GM12878 (cell line): ENCODE measurements around the gene SBF2.

Experiments
- EP300 ChIP-seq, 2 experiments: fragments of 150-350 bp in 1 of 2; IDR thresholded peaks; 2 replicates each; pipeline ENCODE4 v1.6.1; 2011 to 2012; ENCODE audit warnings: low read depth in 2 of 2, low read length in 2 of 2, borderline replicate concordance in 1 of 2, improper control_type of control experiment in 1 of 2, inconsistent platforms in 1 of 2; ENCODE audit not compliant: control insufficient read depth in 1 of 2
- FOXM1 ChIP-seq: IDR thresholded peaks from 2 replicates; pipeline ENCODE4 v1.6.1; 2012; ENCODE audit warnings: low read depth, mild to moderate bottlenecking, inconsistent platforms, low read length, moderate library complexity
- MAX ChIP-seq: IDR thresholded peaks from 2 replicates; pipeline ENCODE4 v1.6.1; 2012; ENCODE audit warnings: low read depth, low read length, improper control_type of control experiment
- MYC ChIP-seq: IDR thresholded peaks from 2 replicates; pipeline ENCODE4 v1.6.1; 2011; ENCODE audit warnings: mild to moderate bottlenecking, low read length, moderate library complexity, inconsistent platforms; ENCODE audit not compliant: insufficient read depth, insufficient replicate concordance, insufficient read length, severe bottlenecking
- NFYB ChIP-seq: IDR thresholded peaks from 2 replicates; pipeline ENCODE4 v1.6.1; 2011; ENCODE audit warnings: low read depth, mild to moderate bottlenecking, low read length, improper control_type of control experiment, moderate library complexity; ENCODE audit not compliant: insufficient read depth
- RAD21 ChIP-seq: IDR thresholded peaks from 2 replicates; pipeline ENCODE4 v1.6.1; 2011; ENCODE audit warnings: mild to moderate bottlenecking, low read depth, low read length, moderate library complexity; ENCODE audit not compliant: insufficient read depth
- RELA ChIP-seq: fragments of 450-650 bp; IDR thresholded peaks from 2 replicates; pipeline ENCODE4 v1.8.0; 2014; ENCODE audit warnings: borderline replicate concordance; ENCODE audit not compliant: partially characterized antibody
- TAF1 ChIP-seq: IDR thresholded peaks from 2 replicates; pipeline ENCODE4 v1.6.1; 2011; ENCODE audit warnings: mild to moderate bottlenecking, low read depth, low read length, borderline replicate concordance
- TARDBP ChIP-seq: IDR thresholded peaks from 2 replicates; pipeline ENCODE4 v1.6.1; 2016; ENCODE audit warnings: borderline replicate concordance
- ZNF274 ChIP-seq: IDR thresholded peaks from one replicate; pipeline ENCODE4 v1.8.0; 2011; ENCODE audit not compliant: insufficient read length, insufficient read depth
- TF ChIP-seq, protein P1 (sequence below), 3 experiments: IDR thresholded peaks in 2 of 3; conservative IDR thresholded peaks in 1 of 3; 2 replicates each; pipeline ENCODE4 v1.5.1; 2011; ENCODE audit warnings: low read depth in 3 of 3, low read length in 3 of 3, mild to moderate bottlenecking in 3 of 3, control low read depth in 2 of 3, moderate library complexity in 2 of 3, inconsistent platforms in 1 of 3, mixed read lengths in 1 of 3; ENCODE audit not compliant: control insufficient read depth in 2 of 3, insufficient read depth in 1 of 3; ENCODE audit errors: extremely low read depth in 1 of 3
- TF ChIP-seq, protein P2 (sequence below): fragments of 450-650 bp; IDR thresholded peaks from 2 replicates; pipeline ENCODE4 v1.6.1; 2016; ENCODE audit warnings: mild to moderate bottlenecking
- TF ChIP-seq, protein P3 (sequence below): fragments of 450-650 bp; formaldehyde crosslinking; IDR thresholded peaks from 2 replicates; pipeline ENCODE4 v1.5.0; 2022; ENCODE audit warnings: mild to moderate bottlenecking, missing genetic modification characterization

GRCh38 chr11:9831122-9831521 lies 462.9 kb downstream of the SBF2 start:
- TF ChIP-seq EP300 (IDR thresholded peaks at IDR 0.05; ENCODE audit: borderline replicate concordance in 1 of 2, control insufficient read depth in 1 of 2, low read depth in 2 of 2, low read length in 2 of 2), result no peak
- no peak for TF ChIP-seq TAF1
- TF ChIP-seq, protein P1, sequence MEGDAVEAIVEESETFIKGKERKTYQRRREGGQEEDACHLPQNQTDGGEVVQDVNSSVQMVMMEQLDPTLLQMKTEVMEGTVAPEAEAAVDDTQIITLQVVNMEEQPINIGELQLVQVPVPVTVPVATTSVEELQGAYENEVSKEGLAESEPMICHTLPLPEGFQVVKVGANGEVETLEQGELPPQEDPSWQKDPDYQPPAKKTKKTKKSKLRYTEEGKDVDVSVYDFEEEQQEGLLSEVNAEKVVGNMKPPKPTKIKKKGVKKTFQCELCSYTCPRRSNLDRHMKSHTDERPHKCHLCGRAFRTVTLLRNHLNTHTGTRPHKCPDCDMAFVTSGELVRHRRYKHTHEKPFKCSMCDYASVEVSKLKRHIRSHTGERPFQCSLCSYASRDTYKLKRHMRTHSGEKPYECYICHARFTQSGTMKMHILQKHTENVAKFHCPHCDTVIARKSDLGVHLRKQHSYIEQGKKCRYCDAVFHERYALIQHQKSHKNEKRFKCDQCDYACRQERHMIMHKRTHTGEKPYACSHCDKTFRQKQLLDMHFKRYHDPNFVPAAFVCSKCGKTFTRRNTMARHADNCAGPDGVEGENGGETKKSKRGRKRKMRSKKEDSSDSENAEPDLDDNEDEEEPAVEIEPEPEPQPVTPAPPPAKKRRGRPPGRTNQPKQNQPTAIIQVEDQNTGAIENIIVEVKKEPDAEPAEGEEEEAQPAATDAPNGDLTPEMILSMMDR (IDR thresholded peaks at IDR 0.05 in 2 of 3, conservative IDR thresholded peaks at IDR 0.05 in 1 of 3; ENCODE audit: control insufficient read depth in 2 of 3, extremely low read depth in 1 of 3, insufficient read depth in 1 of 3, low read depth in 3 of 3, low read length in 3 of 3), result no peak
- no peak for TF ChIP-seq TARDBP
- TF ChIP-seq, protein P2, sequence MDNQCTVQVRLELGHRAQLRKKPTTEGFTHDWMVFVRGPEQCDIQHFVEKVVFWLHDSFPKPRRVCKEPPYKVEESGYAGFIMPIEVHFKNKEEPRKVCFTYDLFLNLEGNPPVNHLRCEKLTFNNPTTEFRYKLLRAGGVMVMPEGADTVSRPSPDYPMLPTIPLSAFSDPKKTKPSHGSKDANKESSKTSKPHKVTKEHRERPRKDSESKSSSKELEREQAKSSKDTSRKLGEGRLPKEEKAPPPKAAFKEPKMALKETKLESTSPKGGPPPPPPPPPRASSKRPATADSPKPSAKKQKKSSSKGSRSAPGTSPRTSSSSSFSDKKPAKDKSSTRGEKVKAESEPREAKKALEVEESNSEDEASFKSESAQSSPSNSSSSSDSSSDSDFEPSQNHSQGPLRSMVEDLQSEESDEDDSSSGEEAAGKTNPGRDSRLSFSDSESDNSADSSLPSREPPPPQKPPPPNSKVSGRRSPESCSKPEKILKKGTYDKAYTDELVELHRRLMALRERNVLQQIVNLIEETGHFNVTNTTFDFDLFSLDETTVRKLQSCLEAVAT, result no peak
- TF ChIP-seq NFYB, result no peak
- no peak for TF ChIP-seq MAX
- TF ChIP-seq, protein P3, sequence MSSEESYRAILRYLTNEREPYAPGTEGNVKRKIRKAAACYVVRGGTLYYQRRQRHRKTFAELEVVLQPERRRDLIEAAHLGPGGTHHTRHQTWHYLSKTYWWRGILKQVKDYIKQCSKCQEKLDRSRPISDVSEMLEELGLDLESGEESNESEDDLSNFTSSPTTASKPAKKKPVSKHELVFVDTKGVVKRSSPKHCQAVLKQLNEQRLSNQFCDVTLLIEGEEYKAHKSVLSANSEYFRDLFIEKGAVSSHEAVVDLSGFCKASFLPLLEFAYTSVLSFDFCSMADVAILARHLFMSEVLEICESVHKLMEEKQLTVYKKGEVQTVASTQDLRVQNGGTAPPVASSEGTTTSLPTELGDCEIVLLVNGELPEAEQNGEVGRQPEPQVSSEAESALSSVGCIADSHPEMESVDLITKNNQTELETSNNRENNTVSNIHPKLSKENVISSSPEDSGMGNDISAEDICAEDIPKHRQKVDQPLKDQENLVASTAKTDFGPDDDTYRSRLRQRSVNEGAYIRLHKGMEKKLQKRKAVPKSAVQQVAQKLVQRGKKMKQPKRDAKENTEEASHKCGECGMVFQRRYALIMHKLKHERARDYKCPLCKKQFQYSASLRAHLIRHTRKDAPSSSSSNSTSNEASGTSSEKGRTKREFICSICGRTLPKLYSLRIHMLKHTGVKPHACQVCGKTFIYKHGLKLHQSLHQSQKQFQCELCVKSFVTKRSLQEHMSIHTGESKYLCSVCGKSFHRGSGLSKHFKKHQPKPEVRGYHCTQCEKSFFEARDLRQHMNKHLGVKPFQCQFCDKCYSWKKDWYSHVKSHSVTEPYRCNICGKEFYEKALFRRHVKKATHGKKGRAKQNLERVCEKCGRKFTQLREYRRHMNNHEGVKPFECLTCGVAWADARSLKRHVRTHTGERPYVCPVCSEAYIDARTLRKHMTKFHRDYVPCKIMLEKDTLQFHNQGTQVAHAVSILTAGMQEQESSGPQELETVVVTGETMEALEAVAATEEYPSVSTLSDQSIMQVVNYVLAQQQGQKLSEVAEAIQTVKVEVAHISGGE (CRISPR knock-in tag), result no peak
- TF ChIP-seq MYC, result no peak
- no peak for TF ChIP-seq RAD21
- TF ChIP-seq ZNF274, result no peak
- no peak for TF ChIP-seq RELA
- TF ChIP-seq FOXM1, result no peak
